Measurements from ENCODE around the gene HOXC5.

The HOXC5 gene

GRCh38 chr12:54049108-54049507, 16.3 kb downstream of the HOXC5 start:
- no peak for DNase-seq
- H3K27me3 ChIP-seq (replicated peaks): peaks cover 93% of the 10 kb centered on the region
- in situ Hi-C loops (cut with HindIII; ENCODE audit: low pct_ligation_motif_present, low sequenced_read_pairs): no loop called here
- no peaks in the 10 kb centered on the region for H3K36me3 ChIP-seq (replicated peaks)
- H3K27ac ChIP-seq: no peak overlapping the region
- no peak for TF ChIP-seq CTCF (IDR thresholded peaks at IDR 0.05; ENCODE audit: low read depth, low read length, missing control alignments)
- H3K4me3 ChIP-seq (ENCODE audit: low read depth, low read length): no peak overlapping the region

DNA sequence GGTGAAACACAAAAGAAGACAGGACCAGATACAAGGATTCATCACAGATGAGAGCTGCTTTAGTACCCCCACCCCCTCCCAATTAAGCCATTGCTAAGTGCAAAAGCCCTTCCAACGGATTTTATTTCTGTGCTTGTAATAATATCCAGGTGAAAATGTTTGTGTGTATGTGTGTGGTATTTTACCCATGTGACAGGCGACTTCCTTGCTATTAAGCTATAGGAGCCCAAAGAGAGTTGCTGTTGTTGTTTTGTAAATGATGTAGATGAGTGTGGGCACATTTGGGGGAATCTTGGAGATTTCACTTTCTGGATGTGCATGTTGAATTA, 17.6 kb downstream of the HOXC5 start:
- no peak for DNase-seq
- in situ Hi-C loops (cut with HindIII; ENCODE audit: low pct_ligation_motif_present, low sequenced_read_pairs): no loop called here
- TF ChIP-seq CTCF (IDR thresholded peaks at IDR 0.05; ENCODE audit: low read depth, low read length, missing control alignments): no peak
- H3K4me3 ChIP-seq (ENCODE audit: low read depth, low read length): no peak overlapping the region
- no peaks in the 10 kb centered on the region for H3K36me3 ChIP-seq (replicated peaks)
- no peak overlapping the region for H3K27ac ChIP-seq
- peaks cover 90% of the 10 kb centered on the region for H3K27me3 ChIP-seq (replicated peaks)

- no peak for DNase-seq
- Histone ChIP-seq H3K27me3 (replicated peaks) (peaks cover 90% of the 10 kb centered on the region), H3K36me3 (replicated peaks) (no peaks in the 10 kb centered on the region), H3K4me3 (ENCODE audit: low read depth, low read length) (no peak overlapping the region), H3K27ac (no peak overlapping the region)
- no peak for TF ChIP-seq CTCF (IDR thresholded peaks at IDR 0.05; ENCODE audit: low read depth, low read length, missing control alignments)
- in situ Hi-C loops (cut with HindIII; ENCODE audit: low pct_ligation_motif_present, low sequenced_read_pairs): no loop called here
These were observed 18.4 kb downstream of the HOXC5 start for GRCh38 chr12:54051026-54051842.

GRCh38 chr12:54051874-54052437, 19.1 kb downstream of the HOXC5 start:
- TF ChIP-seq CTCF (IDR thresholded peaks at IDR 0.05; ENCODE audit: low read depth, low read length, missing control alignments): no peak
- no peak overlapping the region for H3K4me3 ChIP-seq (ENCODE audit: low read depth, low read length)

DNA sequence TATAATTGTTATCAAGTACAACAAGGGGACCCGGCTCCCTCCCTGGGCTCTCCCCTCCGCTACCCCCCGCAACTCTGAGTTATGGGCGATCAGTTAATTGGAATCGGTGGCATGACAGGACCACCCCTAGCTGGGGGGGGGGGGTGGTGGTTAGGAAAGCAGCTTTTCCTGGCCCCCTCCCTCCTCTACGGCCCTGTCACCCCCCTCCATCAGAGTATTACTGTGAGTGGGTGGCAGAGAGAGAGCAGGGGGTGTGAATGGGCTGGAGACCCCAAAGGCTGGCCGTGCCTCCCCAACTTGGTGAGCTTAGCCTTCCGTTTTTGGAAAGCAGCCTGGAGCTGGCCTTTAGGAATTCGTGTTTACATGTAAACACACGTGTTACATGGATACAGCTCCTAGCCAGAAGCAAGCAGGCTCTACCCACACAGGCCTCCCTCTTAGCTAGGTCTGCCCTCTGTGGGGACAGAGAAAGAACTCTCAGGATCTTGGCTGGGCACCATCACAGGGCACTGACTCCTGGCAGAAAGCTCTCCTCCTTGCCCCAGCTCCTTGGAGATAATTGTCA, 19.7 kb downstream of the HOXC5 start:
- DNase-seq: no peak
- no peak for TF ChIP-seq CTCF (IDR thresholded peaks at IDR 0.05; ENCODE audit: low read depth, low read length, missing control alignments)
- peaks cover 84% of the 10 kb centered on the region for H3K27me3 ChIP-seq (replicated peaks)
- no peak overlapping the region for H3K4me3 ChIP-seq (ENCODE audit: low read depth, low read length)
- H3K27ac ChIP-seq: no peak overlapping the region
- H3K36me3 ChIP-seq (replicated peaks): no peaks in the 10 kb centered on the region
- in situ Hi-C loops (cut with HindIII; ENCODE audit: low pct_ligation_motif_present, low sequenced_read_pairs): no loop called here

More at GRCh38 chr12:54051874-54052437, 19.1 kb downstream of the HOXC5 start:
- in situ Hi-C loops (cut with HindIII; ENCODE audit: low pct_ligation_motif_present, low sequenced_read_pairs): no loop called here
- no peak for DNase-seq
- Histone ChIP-seq H3K36me3 (replicated peaks) (no peaks in the 10 kb centered on the region), H3K27me3 (replicated peaks) (peaks cover 84% of the 10 kb centered on the region), H3K27ac (no peak overlapping the region)
